ENCODE results near the gene ALG13. TPM values are rescaled to one million over a fixed set of nuclear protein-coding genes. Genes with fewer than 3 reads are reported as not detected.
"Not testable (repeated sequence)": the region's sequence is repeated elsewhere in the genome, so short reads cannot be mapped to it uniquely, and the experiment has no call there.

Gene ALG13
- 10 to 100 TPM; 15.7 to 42.0 (median 18.7) TPM for total RNA-seq

- peak; percentile 96 for ATAC-seq
- H3K4me1 ChIP-seq: no peaks in the 10 kb centered on the region
- peak; percentile 47 to 49 for TF ChIP-seq POLR2A (IDR thresholded peaks at IDR 0.05)
- peak; percentile 30 to 74 (median 65) for TF ChIP-seq CTCF (IDR thresholded peaks at IDR 0.05 in 4 of 5, conservative IDR thresholded peaks at IDR 0.05 in 1 of 5)
- no peaks in the 10 kb centered on the region for H3K9me3 ChIP-seq
- H3K4me3 ChIP-seq: peak within 1 kb of the TSS; percentile 66 to 88 (median 80)
- no peaks in the 10 kb centered on the region for H3K36me3 ChIP-seq
- in situ Hi-C loops (cut with MboI; ENCODE audit: low sequenced_read_pairs in 4 of 4): no loop called here
- DNase-seq: peak; percentile 61 to 82
- intact Hi-C loops (cut with DNase I; ENCODE audit: low total_unique reads): no loop called here
- H3K27ac ChIP-seq: peak within 1 kb of the TSS; percentile 87 to 96 (median 94)
- no peaks in the 10 kb centered on the region for H3K27me3 ChIP-seq
These were observed at the start of gene ALG13 for GRCh38 chrX:111680988-111681779. TSS of gene ALG13 (plus strand) at chrX:111681170. CDS start at chrX:111681219, 49 bp downstream.

- H3K27me3 ChIP-seq: peaks cover 0 to 3% (median 0%) of the 10 kb centered on the region in 3 donors
- ATAC-seq (no peak), DNase-seq (no peak)
- no peaks in the 10 kb centered on the region for H3K9me3 ChIP-seq
- no peaks in the 10 kb centered on the region for H3K36me3 ChIP-seq
- in situ Hi-C loops (cut with MboI; ENCODE audit: low sequenced_read_pairs in 4 of 4): no loop called here
- no peak overlapping the region for H3K27ac ChIP-seq
- no peak overlapping the region for H3K4me3 ChIP-seq
- intact Hi-C loops (cut with DNase I; ENCODE audit: low total_unique reads): no loop called here
- TF ChIP-seq CTCF (IDR thresholded peaks at IDR 0.05 in 4 of 5, conservative IDR thresholded peaks at IDR 0.05 in 1 of 5) (no peak), POLR2A (IDR thresholded peaks at IDR 0.05) (no peak)
- no peaks in the 10 kb centered on the region for H3K4me1 ChIP-seq
These were observed 45.9 kb upstream of the ALG13 start for GRCh38 chrX:111634823-111635729.

- no peaks in the 10 kb centered on the region for H3K9me3 ChIP-seq
- H3K27ac ChIP-seq: no peak overlapping the region
- in situ Hi-C loops (cut with MboI; ENCODE audit: low sequenced_read_pairs in 4 of 4) (no loop called here), intact Hi-C loops (cut with DNase I; ENCODE audit: low total_unique reads) (no loop called here)
- H3K36me3 ChIP-seq: no peaks in the 10 kb centered on the region
- DNase-seq (no peak), ATAC-seq (no peak)
- no peaks in the 10 kb centered on the region for H3K27me3 ChIP-seq
- no peaks in the 10 kb centered on the region for H3K4me1 ChIP-seq
- TF ChIP-seq CTCF (IDR thresholded peaks at IDR 0.05 in 4 of 5, conservative IDR thresholded peaks at IDR 0.05 in 1 of 5) (no peak), POLR2A (IDR thresholded peaks at IDR 0.05) (no peak)
- H3K4me3 ChIP-seq: no peak overlapping the region
These were observed 39.0 kb upstream of the ALG13 start for GRCh38 chrX:111641969-111642368.

GRCh38 chrX:111645165-111645564 lies 35.8 kb upstream of the ALG13 start:
- intact Hi-C loops (cut with DNase I; ENCODE audit: low total_unique reads); ATAC-seq; H3K4me3 ChIP-seq; H3K27ac ChIP-seq; H3K9me3 ChIP-seq; H3K27me3 ChIP-seq; H3K4me1 ChIP-seq; H3K36me3 ChIP-seq; DNase-seq; in situ Hi-C loops (cut with MboI; ENCODE audit: low sequenced_read_pairs in 4 of 4): not testable (repeated sequence)

- no peak for TF ChIP-seq CTCF (IDR thresholded peaks at IDR 0.05 in 4 of 5, conservative IDR thresholded peaks at IDR 0.05 in 1 of 5)
- no peak for TF ChIP-seq POLR2A (IDR thresholded peaks at IDR 0.05)
- H3K27ac ChIP-seq: no peak overlapping the region
- H3K27me3 ChIP-seq: peaks cover 0 to 4% (median 0%) of the 10 kb centered on the region in 3 donors
- H3K9me3 ChIP-seq: no peaks in the 10 kb centered on the region
- no peaks in the 10 kb centered on the region for H3K36me3 ChIP-seq
- ATAC-seq (no peak), DNase-seq (no peak)
- H3K4me3 ChIP-seq: no peak overlapping the region
- H3K4me1 ChIP-seq: no peaks in the 10 kb centered on the region
- in situ Hi-C loops (cut with MboI; ENCODE audit: low sequenced_read_pairs in 4 of 4): no loop called here
- intact Hi-C loops (cut with DNase I; ENCODE audit: low total_unique reads): no loop called here
These were observed 35.4 kb upstream of the ALG13 start for GRCh38 chrX:111645607-111646006.
